ENCODE results near the gene SAP30BP. TPM values are rescaled to one million over a fixed set of nuclear protein-coding genes. Genes with fewer than 3 reads are reported as not detected.

Gene SAP30BP
- total RNA-seq, 4 donors from 2014 or later, result 58.0 to 78.9 (median 61.7) TPM

DNA sequence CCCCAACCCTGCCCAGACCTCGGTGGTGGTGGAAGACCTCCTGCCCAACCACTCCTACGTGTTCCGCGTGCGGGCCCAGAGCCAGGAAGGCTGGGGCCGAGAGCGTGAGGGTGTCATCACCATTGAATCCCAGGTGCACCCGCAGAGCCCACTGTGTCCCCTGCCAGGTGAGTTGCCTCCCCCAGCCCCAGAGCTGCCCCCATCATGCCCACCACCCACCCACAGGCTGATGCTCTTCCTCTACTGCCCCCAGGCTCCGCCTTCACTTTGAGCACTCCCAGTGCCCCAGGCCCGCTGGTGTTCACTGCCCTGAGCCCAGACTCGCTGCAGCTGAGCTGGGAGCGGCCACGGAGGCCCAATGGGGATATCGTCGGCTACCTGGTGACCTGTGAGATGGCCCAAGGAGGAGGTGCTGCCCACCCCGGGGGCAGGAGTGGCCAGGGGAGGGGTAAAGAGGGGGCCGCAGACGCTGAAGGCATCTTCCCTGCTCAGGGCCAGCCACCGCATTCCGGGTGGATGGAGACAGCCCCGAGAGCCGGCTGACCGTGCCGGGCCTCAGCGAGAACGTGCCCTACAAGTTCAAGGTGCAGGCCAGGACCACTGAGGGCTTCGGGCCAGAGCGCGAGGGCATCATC, 89.4 kb downstream of the SAP30BP start:
- TF ChIP-seq, protein P1, sequence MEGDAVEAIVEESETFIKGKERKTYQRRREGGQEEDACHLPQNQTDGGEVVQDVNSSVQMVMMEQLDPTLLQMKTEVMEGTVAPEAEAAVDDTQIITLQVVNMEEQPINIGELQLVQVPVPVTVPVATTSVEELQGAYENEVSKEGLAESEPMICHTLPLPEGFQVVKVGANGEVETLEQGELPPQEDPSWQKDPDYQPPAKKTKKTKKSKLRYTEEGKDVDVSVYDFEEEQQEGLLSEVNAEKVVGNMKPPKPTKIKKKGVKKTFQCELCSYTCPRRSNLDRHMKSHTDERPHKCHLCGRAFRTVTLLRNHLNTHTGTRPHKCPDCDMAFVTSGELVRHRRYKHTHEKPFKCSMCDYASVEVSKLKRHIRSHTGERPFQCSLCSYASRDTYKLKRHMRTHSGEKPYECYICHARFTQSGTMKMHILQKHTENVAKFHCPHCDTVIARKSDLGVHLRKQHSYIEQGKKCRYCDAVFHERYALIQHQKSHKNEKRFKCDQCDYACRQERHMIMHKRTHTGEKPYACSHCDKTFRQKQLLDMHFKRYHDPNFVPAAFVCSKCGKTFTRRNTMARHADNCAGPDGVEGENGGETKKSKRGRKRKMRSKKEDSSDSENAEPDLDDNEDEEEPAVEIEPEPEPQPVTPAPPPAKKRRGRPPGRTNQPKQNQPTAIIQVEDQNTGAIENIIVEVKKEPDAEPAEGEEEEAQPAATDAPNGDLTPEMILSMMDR (IDR thresholded peaks at IDR 0.05; ENCODE audit: low read depth), result no peak

DNA sequence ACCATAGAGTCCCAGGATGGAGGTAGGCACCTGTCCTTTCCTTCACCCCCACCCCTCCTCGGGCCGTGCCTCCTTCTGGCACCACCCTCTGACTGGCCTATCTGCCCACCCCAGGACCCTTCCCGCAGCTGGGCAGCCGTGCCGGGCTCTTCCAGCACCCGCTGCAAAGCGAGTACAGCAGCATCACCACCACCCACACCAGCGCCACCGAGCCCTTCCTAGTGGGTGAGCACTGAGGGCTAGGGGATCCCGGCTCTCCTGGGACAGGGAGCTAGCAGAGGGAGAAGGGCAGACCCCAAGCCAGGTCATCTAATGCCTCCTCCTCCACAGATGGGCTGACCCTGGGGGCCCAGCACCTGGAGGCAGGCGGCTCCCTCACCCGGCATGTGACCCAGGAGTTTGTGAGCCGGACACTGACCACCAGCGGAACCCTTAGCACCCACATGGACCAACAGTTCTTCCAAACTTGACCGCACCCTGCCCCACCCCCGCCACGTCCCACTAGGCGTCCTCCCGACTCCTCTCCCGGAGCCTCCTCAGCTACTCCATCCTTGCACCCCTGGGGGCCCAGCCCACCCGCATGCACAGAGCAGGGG, 90.0 kb downstream of the SAP30BP start:
- TF ChIP-seq, protein P1 (IDR thresholded peaks at IDR 0.05; ENCODE audit: low read depth), result no peak

Other genes with a start within 250 kb of the SAP30BP start
- 10 to 100 TPM; 35.0 to 80.2 (median 45.9) TPM for gene TMEM94, start 210.7 kb upstream of the SAP30BP start, total RNA-seq
- gene CASKIN2, start 151.8 kb upstream of the SAP30BP start, total RNA-seq, result 10 to 100 TPM in 2 of 4 donors, 1 to 10 TPM in 2; 5.6 to 26.6 (median 10.2) TPM
- 10 to 100 TPM in 3 of 4 donors, 1 to 10 TPM in 1; 9.5 to 23.8 (median 17.3) TPM for gene TSEN54, start 150.8 kb upstream of the SAP30BP start, total RNA-seq
- 1 to 10 TPM; 2.0 to 7.3 (median 3.5) TPM for gene LLGL2, start 141.6 kb upstream of the SAP30BP start, total RNA-seq
- 100 to 1,000 TPM in 1 of 4 donors, 10 to 100 TPM in 3; 51.5 to 191 (median 73.5) TPM for gene MYO15B, start 79.5 kb upstream of the SAP30BP start, total RNA-seq
- 1 to 10 TPM in 1 of 4 donors, under 1 TPM in 1, not detected in 2; 0.66 to 1.9 TPM for gene SMIM5, start 33.9 kb upstream of the SAP30BP start, total RNA-seq
- 10 to 100 TPM in 2 of 4 donors, 1 to 10 TPM in 2; 7.7 to 23.4 (median 15.5) TPM for gene RECQL5, start 184 bp upstream of the SAP30BP start, total RNA-seq
- 10 to 100 TPM in 2 of 4 donors, 1 to 10 TPM in 2; 5.1 to 25.2 (median 9.9) TPM for gene ITGB4, start 54.1 kb downstream of the SAP30BP start, total RNA-seq
- 10 to 100 TPM; 13.2 to 31.3 (median 24.5) TPM for gene GALK1, start 97.9 kb downstream of the SAP30BP start, total RNA-seq
- gene UNK, start 117.5 kb downstream of the SAP30BP start, total RNA-seq, result 10 to 100 TPM; 21.8 to 42.1 (median 29.7) TPM
- gene UNC13D, start 177.1 kb downstream of the SAP30BP start, total RNA-seq, result 1 to 10 TPM; 4.7 to 9.7 (median 8.5) TPM
- gene WBP2, start 188.0 kb downstream of the SAP30BP start, total RNA-seq, result 10 to 100 TPM; 55.3 to 91.7 (median 65.6) TPM
- gene TRIM47, start 211.2 kb downstream of the SAP30BP start, total RNA-seq, result 10 to 100 TPM; 10.3 to 23.0 (median 20.8) TPM
- 10 to 100 TPM; 14.3 to 33.9 (median 24.7) TPM for gene TRIM65, start 229.6 kb downstream of the SAP30BP start, total RNA-seq
- gene MRPL38, start 237.5 kb downstream of the SAP30BP start, total RNA-seq, result 10 to 100 TPM; 28.4 to 57.9 (median 46.0) TPM